Hepatocyte (in vitro differentiated cells): ENCODE results near the gene NDUFB10.

Experiments
- EZH2 ChIP-seq: fragments of 200-600 bp; sonication (generic); IDR thresholded peaks from 2 replicates; pipeline ENCODE4 v1.6.1; 2016; ENCODE audit warnings: antibody characterized with exemption, mild to moderate bottlenecking, borderline replicate concordance
- TF ChIP-seq, protein P1 (sequence below): fragments of 200-600 bp; sonication (generic); IDR thresholded peaks from 2 replicates; pipeline ENCODE4 v1.5.1; 2016; ENCODE audit warnings: antibody characterized with exemption, mild to moderate bottlenecking; ENCODE audit not compliant: poor library complexity

DNA sequence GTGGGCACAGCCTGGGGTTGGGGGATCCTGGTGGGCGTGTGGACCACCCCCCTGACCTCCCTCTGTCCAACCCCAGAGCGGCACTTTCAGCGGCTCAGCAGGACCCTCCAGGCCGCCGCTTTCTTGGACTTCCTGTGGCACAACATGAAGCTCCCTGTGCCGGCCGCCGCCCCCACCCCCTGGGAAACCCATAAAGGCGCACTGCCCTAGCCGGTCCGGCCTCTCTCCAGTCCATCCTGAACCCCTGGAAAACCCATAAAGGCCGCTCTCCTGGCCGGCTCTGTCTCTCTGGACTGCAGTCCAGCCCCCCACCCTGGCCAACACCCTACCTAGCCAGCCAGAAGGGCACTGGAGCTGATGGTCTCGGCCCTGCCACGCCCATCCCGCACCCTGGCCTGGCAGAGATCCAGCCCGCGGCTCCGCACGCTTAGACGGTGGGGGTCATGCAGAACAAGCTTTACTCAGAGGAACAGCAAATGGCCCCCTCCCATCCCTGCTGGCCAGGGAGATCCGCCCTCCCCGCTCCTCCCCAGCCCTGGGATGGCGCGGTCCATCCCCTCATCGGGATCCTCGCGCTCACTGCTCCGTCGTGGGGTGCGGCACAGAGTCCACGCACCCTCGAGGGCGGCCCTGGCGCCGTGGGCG is 19.3 kb downstream of the NDUFB10 start:
- TF ChIP-seq, protein P1, sequence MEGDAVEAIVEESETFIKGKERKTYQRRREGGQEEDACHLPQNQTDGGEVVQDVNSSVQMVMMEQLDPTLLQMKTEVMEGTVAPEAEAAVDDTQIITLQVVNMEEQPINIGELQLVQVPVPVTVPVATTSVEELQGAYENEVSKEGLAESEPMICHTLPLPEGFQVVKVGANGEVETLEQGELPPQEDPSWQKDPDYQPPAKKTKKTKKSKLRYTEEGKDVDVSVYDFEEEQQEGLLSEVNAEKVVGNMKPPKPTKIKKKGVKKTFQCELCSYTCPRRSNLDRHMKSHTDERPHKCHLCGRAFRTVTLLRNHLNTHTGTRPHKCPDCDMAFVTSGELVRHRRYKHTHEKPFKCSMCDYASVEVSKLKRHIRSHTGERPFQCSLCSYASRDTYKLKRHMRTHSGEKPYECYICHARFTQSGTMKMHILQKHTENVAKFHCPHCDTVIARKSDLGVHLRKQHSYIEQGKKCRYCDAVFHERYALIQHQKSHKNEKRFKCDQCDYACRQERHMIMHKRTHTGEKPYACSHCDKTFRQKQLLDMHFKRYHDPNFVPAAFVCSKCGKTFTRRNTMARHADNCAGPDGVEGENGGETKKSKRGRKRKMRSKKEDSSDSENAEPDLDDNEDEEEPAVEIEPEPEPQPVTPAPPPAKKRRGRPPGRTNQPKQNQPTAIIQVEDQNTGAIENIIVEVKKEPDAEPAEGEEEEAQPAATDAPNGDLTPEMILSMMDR, result no peak
- no peak for TF ChIP-seq EZH2
